NCI-H146 (cell line): ENCODE results near the gene CDK16.

Experiments used
- DNase-seq: peaks from one replicate; lab custom pipeline; 2025; lab: John Stamatoyannopoulos, UW

Gene CDK16

DNA sequence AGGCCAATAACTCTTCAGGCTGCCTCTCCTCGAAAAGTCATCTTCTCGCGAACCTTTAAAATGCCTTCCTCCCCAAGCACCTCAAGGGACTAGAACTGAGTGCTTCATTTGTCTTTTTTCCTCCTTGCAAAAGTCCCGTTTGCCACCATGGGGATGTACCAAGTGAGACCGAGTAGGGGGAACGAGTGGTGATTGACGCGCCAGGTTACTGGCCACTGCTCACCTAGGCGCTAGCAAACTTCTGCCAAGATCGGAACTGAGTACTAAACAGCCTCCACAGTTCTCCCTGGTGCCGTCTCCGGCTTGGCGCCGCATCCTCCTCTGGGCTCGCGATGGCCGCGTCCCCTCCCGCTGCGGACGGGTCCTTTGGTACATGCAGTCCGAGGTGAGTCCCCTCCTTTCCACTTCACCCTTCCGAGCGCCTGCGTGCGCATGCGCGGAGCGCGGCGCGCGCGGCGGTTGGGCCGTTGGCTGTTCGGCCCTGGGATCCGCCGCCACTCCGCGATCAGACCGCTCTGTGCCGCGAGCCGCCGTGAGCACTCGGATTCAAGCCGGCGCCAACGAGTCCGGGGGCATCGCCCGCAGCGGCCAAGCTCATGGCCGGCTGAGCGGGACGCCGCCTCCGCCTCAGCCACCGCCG, at the start of gene CDK16:
Gene CDK16, plus strand, starts transcription at position 402 of the 640 bp plus-strand sequence. CDS start 4,877 bp downstream, outside the sequence.
- DNase-seq, result peak; percentile 79

DNA sequence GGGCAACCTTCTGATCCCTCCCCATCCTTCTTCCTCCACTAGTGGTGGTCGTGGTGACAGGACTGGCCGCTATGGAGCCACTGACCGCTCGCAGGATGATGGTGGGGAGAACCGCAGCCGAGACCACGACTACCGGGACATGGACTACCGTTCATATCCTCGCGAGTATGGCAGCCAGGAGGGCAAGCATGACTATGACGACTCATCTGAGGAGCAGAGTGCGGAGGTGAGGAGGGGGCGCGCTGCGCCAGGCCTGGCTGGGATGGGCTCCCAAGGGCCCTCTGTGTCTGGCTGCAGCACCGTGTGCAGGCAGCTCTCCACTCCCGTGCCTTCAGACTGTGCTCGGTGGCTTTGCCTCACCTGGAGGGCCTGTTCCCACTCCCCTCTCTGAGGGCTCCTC, 49.2 kb upstream of the CDK16 start:
- DNase-seq, result no peak

DNA sequence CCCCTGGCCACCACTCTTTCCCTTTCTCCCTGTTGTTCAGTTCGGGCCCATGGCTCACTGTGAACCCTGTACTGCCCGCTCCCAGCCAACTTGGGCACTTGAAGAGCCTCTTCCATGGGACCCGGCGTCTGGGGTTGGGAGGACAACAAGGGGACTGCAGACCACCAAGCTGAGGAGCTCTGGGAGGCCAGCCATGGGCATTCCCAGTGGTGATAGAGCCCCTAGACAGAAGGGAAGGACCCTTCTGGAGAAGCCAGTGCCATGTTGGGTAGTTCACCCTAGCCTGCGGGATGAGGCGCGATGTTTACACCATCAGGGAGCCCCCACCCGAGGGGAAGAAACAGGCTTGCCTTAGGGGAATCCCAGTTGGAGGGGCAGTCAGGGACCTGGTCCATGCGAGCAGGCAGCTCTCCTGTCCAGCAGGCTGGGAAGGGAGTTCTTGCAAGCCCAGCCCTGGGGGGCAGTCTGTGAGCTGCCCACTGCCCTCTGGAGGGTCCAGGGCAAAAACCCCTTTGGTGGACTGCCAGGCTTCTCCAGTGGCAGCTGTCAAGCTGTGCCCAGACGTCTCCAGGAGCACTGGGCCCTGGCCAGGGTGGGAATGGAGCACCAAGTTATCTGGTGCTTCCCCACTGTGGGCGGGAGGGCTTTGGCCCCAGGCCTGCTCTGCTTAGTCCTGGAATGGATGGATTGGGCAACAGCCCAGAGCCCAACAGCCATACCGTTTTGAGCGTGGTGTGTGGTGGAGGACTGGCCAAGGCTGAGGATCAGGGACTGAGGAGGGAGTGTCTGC, 48.6 kb upstream of the CDK16 start:
- DNase-seq, result no peak

- no peak for DNase-seq
These were observed 47.4 kb upstream of the CDK16 start for GRCh38 chrX:47170861-47171692.

DNA sequence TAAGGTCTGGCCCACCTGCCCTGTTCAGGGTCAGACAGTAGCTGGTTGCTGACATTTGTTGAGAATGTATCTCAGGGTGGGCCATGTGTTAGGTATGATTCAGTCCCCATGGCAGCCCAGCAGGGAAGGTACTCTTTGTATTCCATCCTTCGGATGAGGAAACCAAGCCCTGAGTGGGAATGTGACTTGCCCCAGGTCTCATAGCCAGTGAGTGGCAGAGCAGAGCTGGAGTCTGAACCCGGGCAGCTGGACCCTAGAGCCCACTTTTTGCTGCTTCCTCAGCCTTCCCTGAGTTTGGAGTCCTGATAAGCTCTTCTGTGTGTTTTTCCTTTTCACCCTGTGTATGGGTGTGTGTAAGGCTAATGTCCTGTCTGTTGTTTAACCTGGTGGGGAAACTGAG, 46.5 kb upstream of the CDK16 start:
- no peak for DNase-seq

DNA sequence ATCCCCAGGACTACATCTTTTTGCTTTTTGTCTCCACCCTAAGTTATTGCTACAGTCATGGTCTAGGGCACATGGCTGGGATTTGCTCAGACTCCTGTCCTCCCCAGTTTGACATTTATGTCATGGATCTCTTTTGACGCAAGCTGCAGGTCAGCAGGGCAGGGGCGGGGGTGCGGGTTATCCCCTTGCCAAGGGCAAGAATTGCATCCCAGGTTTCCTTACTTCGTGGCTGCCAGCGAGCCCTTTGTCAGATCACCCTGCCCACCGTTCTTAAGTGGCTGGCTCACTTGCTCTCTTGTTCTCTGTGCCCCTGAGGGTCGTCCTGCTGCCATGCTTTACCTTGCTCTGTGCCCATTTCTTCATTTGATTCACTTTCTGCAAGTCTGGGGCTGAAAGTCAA, 45.9 kb upstream of the CDK16 start:
- no peak for DNase-seq

GRCh38 chrX:47172971-47173792, 45.3 kb upstream of the CDK16 start:
- DNase-seq, result no peak

- no peak for DNase-seq
These were observed 44.1 kb upstream of the CDK16 start for GRCh38 chrX:47174376-47174775.

DNA sequence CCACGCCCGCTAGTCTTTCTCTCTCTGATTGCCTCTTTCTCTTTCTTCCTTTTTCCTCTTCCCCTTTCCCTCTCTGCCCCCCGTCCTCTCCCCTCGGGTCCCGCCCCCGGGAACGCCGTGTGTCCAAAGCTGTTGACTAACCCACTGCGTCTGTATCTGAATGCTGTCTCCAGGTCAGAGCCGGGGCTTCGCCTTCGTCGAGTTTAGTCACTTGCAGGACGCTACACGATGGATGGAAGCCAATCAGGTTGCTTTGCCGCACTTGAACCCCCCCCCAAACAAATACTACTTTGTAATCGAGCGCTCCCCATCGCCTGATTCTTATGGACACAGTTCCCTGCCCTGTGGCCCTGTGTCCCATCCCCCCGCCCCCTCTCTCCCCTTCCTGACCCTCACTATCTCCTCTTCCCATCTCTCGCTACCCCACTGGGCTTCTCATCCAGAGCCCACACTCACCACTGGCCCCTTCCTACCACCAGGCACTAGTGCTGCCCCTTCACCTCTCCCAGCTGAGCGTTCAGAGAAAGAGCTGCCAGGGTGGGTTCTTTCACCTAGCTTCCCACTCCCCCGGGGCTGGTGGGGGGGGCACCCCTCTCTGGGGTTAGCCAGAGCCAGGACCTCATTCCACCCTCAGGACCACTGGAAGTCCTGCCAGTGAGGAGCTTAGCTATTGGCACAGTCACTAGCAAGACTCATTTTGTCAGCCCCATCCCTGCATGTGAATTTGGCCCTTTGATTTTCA, 43.5 kb upstream of the CDK16 start:
- DNase-seq, result no peak

- DNase-seq, result no peak
These were observed 42.9 kb upstream of the CDK16 start for GRCh38 chrX:47175588-47175980.

DNA sequence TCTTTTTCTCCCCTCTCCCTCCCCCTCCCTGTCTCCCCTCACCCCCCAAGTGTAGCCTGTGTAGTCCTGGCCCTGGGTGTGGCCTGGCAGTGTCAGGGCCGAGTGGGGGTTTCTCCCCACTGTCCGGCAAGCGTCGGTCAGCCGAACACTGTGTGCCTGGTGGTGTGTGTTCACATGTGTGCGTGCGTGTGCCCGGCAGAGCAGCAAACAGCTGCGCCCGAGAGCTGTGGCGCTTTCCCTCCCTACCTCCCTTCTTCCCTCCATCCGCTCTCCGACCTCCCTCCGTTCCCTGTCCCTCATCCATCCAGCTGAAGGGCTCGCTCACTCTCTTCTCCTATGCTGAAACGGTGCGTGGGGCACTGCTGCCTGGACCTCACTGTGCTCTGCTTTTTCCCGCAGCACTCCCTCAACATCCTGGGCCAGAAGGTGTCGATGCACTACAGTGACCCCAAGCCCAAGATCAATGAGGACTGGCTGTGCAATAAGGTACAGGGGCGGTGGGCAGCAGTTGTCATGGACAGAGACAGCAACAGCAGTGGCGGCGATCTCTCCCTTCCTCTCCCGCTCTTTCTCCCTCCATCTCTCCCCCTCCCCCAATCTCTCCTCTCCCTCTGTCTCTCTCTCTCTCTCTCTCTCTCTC, 42.3 kb upstream of the CDK16 start:
- DNase-seq, result no peak

GRCh38 chrX:47177079-47177478, 41.4 kb upstream of the CDK16 start:
- no peak for DNase-seq

GRCh38 chrX:47178337-47178736, 40.1 kb upstream of the CDK16 start:
- no peak for DNase-seq

GRCh38 chrX:47179221-47179927, 39.1 kb upstream of the CDK16 start:
- no peak for DNase-seq

- DNase-seq, result no peak
These were observed 38.6 kb upstream of the CDK16 start for GRCh38 chrX:47179928-47180255.

GRCh38 chrX:47180346-47180745, 38.1 kb upstream of the CDK16 start:
- no peak for DNase-seq

DNA sequence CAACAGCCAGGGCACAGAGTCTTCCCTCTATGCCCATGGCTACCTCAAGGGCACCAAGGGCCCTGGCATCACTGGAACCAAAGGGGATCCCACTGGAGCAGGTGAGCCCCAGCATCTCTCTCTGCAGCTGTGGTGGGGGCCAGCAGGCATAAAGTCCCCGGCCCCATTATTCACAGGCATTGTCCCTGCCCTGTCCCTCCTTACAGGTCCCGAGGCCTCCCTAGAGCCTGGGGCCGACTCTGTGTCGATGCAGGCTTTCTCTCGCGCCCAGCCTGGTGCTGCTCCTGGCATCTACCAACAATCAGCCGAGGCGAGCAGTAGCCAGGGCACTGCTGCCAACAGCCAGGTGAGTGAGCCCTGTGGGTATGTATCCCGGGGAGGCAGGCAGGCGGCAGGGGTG, 37.2 kb upstream of the CDK16 start:
- DNase-seq, result no peak

DNA sequence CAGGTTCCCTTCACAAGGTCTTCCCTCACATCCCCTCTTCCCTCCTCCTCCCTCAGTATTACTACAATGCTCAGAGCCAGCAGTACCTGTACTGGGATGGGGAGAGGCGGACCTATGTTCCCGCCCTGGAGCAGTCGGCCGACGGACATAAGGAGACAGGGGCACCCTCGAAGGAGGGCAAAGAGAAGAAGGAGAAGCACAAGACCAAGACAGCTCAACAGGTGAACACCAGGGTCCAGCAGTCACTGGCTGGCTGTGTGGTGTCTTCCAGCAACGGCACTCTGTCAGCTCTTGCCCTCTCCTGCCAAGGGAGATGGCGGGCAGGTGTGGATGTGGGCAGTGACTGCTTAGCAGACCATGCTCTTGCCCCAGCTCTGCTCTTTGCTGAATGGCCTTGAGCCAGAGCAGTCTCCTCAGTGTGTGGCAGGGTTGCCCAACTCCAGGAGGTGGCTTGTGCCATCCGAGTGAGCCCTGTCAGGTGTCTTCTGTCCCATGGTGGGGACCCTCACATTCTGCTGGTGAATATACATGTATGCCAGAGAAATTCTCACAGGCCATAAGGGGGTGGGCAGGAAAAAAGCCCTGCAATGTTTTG, 36.3 kb upstream of the CDK16 start:
- DNase-seq, result no peak

GRCh38 chrX:47184486-47184885, 34.0 kb upstream of the CDK16 start:
- DNase-seq, result no peak

- DNase-seq, result no peak
These were observed 33.2 kb upstream of the CDK16 start for GRCh38 chrX:47185241-47185640.
